Measurements from ENCODE around the gene ARMC9.

DNA sequence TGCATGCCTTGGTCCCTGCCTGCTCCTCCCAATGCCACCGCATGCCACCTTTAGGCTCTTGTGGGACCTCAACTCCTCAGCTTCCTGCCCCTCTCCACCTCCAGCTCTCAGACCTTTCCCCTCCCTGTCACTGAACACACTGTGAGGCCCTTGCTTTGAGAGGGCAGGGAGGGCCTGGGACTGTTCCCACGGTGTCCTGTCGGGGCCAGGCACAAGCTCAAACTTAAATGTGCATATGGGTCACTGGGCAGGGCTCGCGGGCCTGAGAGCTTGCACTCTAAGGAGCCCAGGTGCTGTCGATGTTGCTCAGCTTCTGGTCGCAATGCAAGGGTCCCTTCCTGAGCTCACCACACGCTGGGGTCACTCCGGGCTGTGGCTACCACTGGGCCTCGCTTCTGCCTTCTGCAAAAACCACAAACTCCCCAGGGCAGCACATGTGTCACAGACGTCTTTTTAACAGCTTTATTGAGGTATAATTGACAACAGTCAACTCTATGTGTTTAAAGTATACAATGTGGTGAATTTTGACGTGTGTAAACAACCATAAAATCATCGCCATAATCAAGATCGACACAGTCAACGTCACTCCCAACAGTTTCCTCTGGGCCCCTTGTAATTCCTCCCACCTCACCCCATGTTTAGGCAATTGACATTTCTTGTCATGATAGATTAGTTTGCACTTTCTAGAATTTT, 185.1 kb downstream of the ARMC9 start:
- TF ChIP-seq, protein P1, sequence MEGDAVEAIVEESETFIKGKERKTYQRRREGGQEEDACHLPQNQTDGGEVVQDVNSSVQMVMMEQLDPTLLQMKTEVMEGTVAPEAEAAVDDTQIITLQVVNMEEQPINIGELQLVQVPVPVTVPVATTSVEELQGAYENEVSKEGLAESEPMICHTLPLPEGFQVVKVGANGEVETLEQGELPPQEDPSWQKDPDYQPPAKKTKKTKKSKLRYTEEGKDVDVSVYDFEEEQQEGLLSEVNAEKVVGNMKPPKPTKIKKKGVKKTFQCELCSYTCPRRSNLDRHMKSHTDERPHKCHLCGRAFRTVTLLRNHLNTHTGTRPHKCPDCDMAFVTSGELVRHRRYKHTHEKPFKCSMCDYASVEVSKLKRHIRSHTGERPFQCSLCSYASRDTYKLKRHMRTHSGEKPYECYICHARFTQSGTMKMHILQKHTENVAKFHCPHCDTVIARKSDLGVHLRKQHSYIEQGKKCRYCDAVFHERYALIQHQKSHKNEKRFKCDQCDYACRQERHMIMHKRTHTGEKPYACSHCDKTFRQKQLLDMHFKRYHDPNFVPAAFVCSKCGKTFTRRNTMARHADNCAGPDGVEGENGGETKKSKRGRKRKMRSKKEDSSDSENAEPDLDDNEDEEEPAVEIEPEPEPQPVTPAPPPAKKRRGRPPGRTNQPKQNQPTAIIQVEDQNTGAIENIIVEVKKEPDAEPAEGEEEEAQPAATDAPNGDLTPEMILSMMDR (IDR thresholded peaks at IDR 0.05) = no peak
- no peak for TF ChIP-seq POLR2A (IDR thresholded peaks at IDR 0.05)

All from testis (tissue), 2 donors.